ENCODE data around the gene LRP10. TPM values are rescaled to one million over a fixed set of nuclear protein-coding genes. Genes with fewer than 3 reads are reported as not detected.

Gene LRP10
- total and polyA plus RNA-seq, 2 of the 4 experiments (the other 2 are of a cell fraction), result 25.1 to 118 TPM

DNA sequence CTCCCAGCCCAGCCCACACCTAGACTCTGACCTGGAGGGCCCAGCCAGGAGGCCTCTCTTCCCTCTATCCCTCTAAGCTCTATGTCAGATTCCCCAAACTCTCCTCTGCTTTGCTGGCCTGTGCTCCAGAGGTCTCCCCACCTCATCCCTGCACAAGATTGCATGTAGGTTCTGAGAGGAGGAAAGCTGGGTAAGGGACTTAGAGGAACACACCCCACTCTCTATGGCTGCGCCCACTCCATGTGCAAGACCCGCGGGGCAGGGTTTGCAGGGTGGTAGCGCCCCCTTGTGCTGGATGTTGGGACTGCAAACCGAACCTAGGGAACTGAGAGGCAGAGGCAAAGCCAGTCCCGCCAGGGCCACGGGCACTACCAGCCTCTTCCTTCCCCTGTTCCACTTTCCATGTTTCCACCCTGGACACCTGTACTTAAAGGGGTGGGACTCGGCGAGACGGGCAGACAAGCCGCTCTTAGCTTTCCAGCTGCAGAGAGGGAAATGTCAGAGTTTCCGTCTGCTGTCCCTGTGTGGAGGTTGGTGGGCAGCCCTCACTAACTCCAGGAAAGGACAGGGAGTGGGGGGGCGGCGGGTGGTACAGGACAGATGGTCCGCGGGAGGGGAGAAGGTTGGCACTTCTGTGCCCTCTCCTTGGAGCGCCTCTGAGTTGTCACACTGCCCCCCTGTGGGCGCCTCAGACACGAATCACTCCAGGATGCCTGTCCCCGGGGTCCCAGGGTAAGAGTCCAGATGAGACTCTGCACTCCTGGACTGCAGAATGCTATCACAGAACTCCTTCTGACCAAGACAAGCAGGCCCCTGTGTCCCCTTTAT is 18.4 kb upstream of the LRP10 start:
- H3K27me3 ChIP-seq (ENCODE audit: control insufficient read depth, insufficient read depth, low read length), result no peaks in the 10 kb centered on the region
- peak overlapping the region; percentile 97 for H2BK120ac ChIP-seq (ENCODE audit: low read depth, low read length)
- peak overlapping the region; percentile 96 for H3K4me2 ChIP-seq (ENCODE audit: low read depth, low read length)
- WGBS, 2 experiments (ENCODE audit: extremely low coverage in 2 of 2, insufficient read length in 1 of 2), result no CpG with 5 or more reads among the region's 20 CpGs
- H4K5ac ChIP-seq (ENCODE audit: low read depth, low read length), result peak overlapping the region; percentile 90
- peak overlapping the region; percentile 95 for H3K14ac ChIP-seq (replicated peaks; ENCODE audit: low read depth, low read length)
- peak overlapping the region; percentile 59 to 97 for H4K8ac ChIP-seq (ENCODE audit: low read depth in 2 of 2, low read length in 2 of 2)
- peak overlapping the region; percentile 84 for H2BK5ac ChIP-seq (ENCODE audit: low read depth, low read length, poor library complexity, severe bottlenecking)
- peak overlapping the region; percentile 98 for H3K4ac ChIP-seq (ENCODE audit: low read depth, low read length)
- dilution Hi-C loops (cut with HindIII; ENCODE audit: low sequenced_read_pairs, unreplicated experiment) (no loop called here), intact Hi-C loops (cut with micrococcal nuclease) (loop anchor here (1.0 to 5.0 kb wide), 7 partner anchors 17 to 466 kb away; partner anchors contain the start of gene MMP14), in situ Hi-C loops (cut with MboI; ENCODE audit: low sequenced_read_pairs) (loop anchor here (25.0 kb wide), 1 partner anchor 466 kb away; no protein-coding TSS in a partner anchor)
- peak overlapping the region; percentile 95 for H2AK9ac ChIP-seq (replicated peaks; ENCODE audit: low read depth, low read length, poor library complexity)
- peaks cover 30% of the 10 kb centered on the region for H3K4me1 ChIP-seq (ENCODE audit: control insufficient read depth, insufficient read depth, low read length)
- H2BK20ac ChIP-seq (ENCODE audit: low read depth, low read length), result peak overlapping the region; percentile 89
- peak overlapping the region; percentile 97; the same call in 2 of the 3 replicates for H2BK15ac ChIP-seq (ENCODE audit: low read depth, low read length)
- peak; percentile 83 for DNase-seq
- H3K9ac ChIP-seq (ENCODE audit: low read depth, low read length), result peak overlapping the region; percentile 85
- H3K36me3 ChIP-seq (ENCODE audit: control insufficient read depth, insufficient read depth, low read length), result no peaks in the 10 kb centered on the region
- ChIA-PET POLR2A (ENCODE audit: unreplicated experiment) (no interaction called here), CTCF (interaction anchor here (0.7 to 6.8 kb wide), 21 partner anchors 9 to 468 kb away, joined by 3 to 60 read pairs (median 4); partner anchors contain the start of genes LRP10, MMP14 and MRPL52)
- H3K27ac ChIP-seq (ENCODE audit: insufficient read depth, low read length), result peak overlapping the region; percentile 77
- H3K4me3 ChIP-seq (ENCODE audit: insufficient read depth, low read depth, low read length), result peak overlapping the region; percentile 38
- H2AK5ac ChIP-seq (ENCODE audit: low read depth, low read length), result peak overlapping the region; percentile 81
- H3K79me1 ChIP-seq (ENCODE audit: low read depth in 1 of 2, low read length in 2 of 2), result peaks cover 0 to 31% of the 10 kb centered on the region in 2 experiments; a peak in 2 of 4 replicates
- H3K23ac ChIP-seq (ENCODE audit: low read depth, low read length), result peak overlapping the region; percentile 93
- peak overlapping the region; percentile 97 for H2AFZ ChIP-seq (replicated peaks; ENCODE audit: low read length, poor library complexity)
- H3K9me1 ChIP-seq (ENCODE audit: insufficient read depth, low read length), result peaks cover 27% of the 10 kb centered on the region
- H3K18ac ChIP-seq (ENCODE audit: low read depth, low read length), result peak overlapping the region; percentile 83
- H3K9me3 ChIP-seq (ENCODE audit: control insufficient read depth, insufficient read depth, low read length), result peaks cover 2% of the 10 kb centered on the region
- ATAC-seq (ENCODE audit: low read depth), result peak; percentile 66
- peaks cover 3% of the 10 kb centered on the region; the same call in 1 of the 2 replicates for H4K20me1 ChIP-seq (ENCODE audit: insufficient read depth, low read length)
- no TSS peak for BruUV-seq (replicated peaks)
- H4K91ac ChIP-seq (ENCODE audit: insufficient read depth, low read depth, low read length), result peak overlapping the region; percentile 96
- H3K56ac ChIP-seq (ENCODE audit: extremely low read depth, insufficient read depth, low read length), result peak overlapping the region; percentile 79
- TF ChIP-seq CHD1 (IDR thresholded peaks at IDR 0.05; ENCODE audit: low read depth, low read length) (no peak), BHLHE40 (IDR thresholded peaks at IDR 0.05; ENCODE audit: low read depth, low read length) (no peak), CEBPB (IDR thresholded peaks at IDR 0.05; ENCODE audit: low read depth, low read length) (no peak), RFX5 (IDR thresholded peaks at IDR 0.05; ENCODE audit: low read depth, low read length) (no peak), RAD21 (IDR thresholded peaks at IDR 0.05; ENCODE audit: low read length) (peak; percentile 98), FOS (IDR thresholded peaks at IDR 0.05; ENCODE audit: low read depth, low read length) (no peak), RCOR1 (IDR thresholded peaks at IDR 0.05; ENCODE audit: insufficient replicate concordance, low read length) (no peak), MAZ (IDR thresholded peaks at IDR 0.05; ENCODE audit: borderline replicate concordance, low read depth, low read length) (peak; percentile 54; the same call in 1 of the 2 replicates), POLR2A (IDR thresholded peaks at IDR 0.05; ENCODE audit: low read depth, low read length) (peak; percentile 54; the same call in 1 of the 2 replicates), MXI1 (IDR thresholded peaks at IDR 0.05; ENCODE audit: borderline replicate concordance, low read depth, low read length) (peak; percentile 89)
- TF ChIP-seq, protein P1, sequence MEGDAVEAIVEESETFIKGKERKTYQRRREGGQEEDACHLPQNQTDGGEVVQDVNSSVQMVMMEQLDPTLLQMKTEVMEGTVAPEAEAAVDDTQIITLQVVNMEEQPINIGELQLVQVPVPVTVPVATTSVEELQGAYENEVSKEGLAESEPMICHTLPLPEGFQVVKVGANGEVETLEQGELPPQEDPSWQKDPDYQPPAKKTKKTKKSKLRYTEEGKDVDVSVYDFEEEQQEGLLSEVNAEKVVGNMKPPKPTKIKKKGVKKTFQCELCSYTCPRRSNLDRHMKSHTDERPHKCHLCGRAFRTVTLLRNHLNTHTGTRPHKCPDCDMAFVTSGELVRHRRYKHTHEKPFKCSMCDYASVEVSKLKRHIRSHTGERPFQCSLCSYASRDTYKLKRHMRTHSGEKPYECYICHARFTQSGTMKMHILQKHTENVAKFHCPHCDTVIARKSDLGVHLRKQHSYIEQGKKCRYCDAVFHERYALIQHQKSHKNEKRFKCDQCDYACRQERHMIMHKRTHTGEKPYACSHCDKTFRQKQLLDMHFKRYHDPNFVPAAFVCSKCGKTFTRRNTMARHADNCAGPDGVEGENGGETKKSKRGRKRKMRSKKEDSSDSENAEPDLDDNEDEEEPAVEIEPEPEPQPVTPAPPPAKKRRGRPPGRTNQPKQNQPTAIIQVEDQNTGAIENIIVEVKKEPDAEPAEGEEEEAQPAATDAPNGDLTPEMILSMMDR (conservative IDR thresholded peaks at IDR 0.05; ENCODE audit: low read depth, low read length), result peak; percentile 95
- TF ChIP-seq, protein P2, sequence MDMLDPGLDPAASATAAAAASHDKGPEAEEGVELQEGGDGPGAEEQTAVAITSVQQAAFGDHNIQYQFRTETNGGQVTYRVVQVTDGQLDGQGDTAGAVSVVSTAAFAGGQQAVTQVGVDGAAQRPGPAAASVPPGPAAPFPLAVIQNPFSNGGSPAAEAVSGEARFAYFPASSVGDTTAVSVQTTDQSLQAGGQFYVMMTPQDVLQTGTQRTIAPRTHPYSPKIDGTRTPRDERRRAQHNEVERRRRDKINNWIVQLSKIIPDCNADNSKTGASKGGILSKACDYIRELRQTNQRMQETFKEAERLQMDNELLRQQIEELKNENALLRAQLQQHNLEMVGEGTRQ (IDR thresholded peaks at IDR 0.05; ENCODE audit: low read depth, low read length), result no peak
- TF ChIP-seq, protein P3, sequence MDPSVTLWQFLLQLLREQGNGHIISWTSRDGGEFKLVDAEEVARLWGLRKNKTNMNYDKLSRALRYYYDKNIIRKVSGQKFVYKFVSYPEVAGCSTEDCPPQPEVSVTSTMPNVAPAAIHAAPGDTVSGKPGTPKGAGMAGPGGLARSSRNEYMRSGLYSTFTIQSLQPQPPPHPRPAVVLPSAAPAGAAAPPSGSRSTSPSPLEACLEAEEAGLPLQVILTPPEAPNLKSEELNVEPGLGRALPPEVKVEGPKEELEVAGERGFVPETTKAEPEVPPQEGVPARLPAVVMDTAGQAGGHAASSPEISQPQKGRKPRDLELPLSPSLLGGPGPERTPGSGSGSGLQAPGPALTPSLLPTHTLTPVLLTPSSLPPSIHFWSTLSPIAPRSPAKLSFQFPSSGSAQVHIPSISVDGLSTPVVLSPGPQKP (IDR thresholded peaks at IDR 0.05; ENCODE audit: borderline replicate concordance, low read depth, low read length), result no peak
